Cerebellar nuclear complex (tissue), 1 donor: Measurements from ENCODE around the gene SESN1.
A peak's percentile ranks its signal among the peaks of the same experiment; 100 is the strongest.
"Not testable (repeated sequence)": the region's sequence is repeated elsewhere in the genome, so short reads cannot be mapped to it uniquely, and the experiment has no call there.

Experiments used
- DNase-seq, 2 experiments: peaks; one replicate each; lab custom pipeline; 2025; lab: John Stamatoyannopoulos, UW

The SESN1 gene

GRCh38 chr6:109094416-109095035 is at the start of gene SESN1:
SESN1 (minus strand) TSS chr6:109094846; CDS start chr6:109094073, 773 bp downstream.
- DNase-seq, result peak in 1 of 2 experiments; percentile 52

GRCh38 chr6:109143191-109143590 is 48.5 kb upstream of the SESN1 start:
- DNase-seq, result no peak

GRCh38 chr6:109142067-109142466 is 47.4 kb upstream of the SESN1 start:
- DNase-seq, result not testable (repeated sequence)

GRCh38 chr6:109139109-109139508 is 44.5 kb upstream of the SESN1 start:
- DNase-seq, result no peak

GRCh38 chr6:109136530-109136929 is 41.9 kb upstream of the SESN1 start:
- DNase-seq, result not testable (repeated sequence)

- not testable (repeated sequence) for DNase-seq
Observed at GRCh38 chr6:109136039-109136438, 41.4 kb upstream of the SESN1 start.

GRCh38 chr6:109135600-109135999 is 41.0 kb upstream of the SESN1 start:
- not testable (repeated sequence) for DNase-seq

GRCh38 chr6:109130065-109130464 is 35.4 kb upstream of the SESN1 start:
- no peak for DNase-seq

GRCh38 chr6:109125504-109125903 is 30.9 kb upstream of the SESN1 start:
- no peak for DNase-seq

- no peak for DNase-seq
Observed at GRCh38 chr6:109124219-109124618, 29.6 kb upstream of the SESN1 start.

GRCh38 chr6:109121411-109121810 is 26.8 kb upstream of the SESN1 start:
- DNase-seq, result no peak

- no peak for DNase-seq
Observed at GRCh38 chr6:109118871-109119354, 24.3 kb upstream of the SESN1 start.

- DNase-seq, result no peak
Observed at GRCh38 chr6:109118337-109118736, 23.7 kb upstream of the SESN1 start.

GRCh38 chr6:109117346-109118035 is 22.8 kb upstream of the SESN1 start:
- DNase-seq, result no peak

- not testable (repeated sequence) for DNase-seq
Observed at GRCh38 chr6:109112663-109113062, 18.0 kb upstream of the SESN1 start.

- DNase-seq, result not testable (repeated sequence)
Observed at GRCh38 chr6:109109663-109110062, 15.0 kb upstream of the SESN1 start.

GRCh38 chr6:109105681-109106080 is 11.0 kb upstream of the SESN1 start:
- no peak for DNase-seq

- no peak for DNase-seq
Observed at GRCh38 chr6:109104512-109104911, 9.9 kb upstream of the SESN1 start.

GRCh38 chr6:109103942-109104341 is 9.3 kb upstream of the SESN1 start:
- no peak for DNase-seq

GRCh38 chr6:109102762-109103161 is 8.1 kb upstream of the SESN1 start:
- DNase-seq, result no peak

GRCh38 chr6:109097661-109098060 is 3.0 kb upstream of the SESN1 start:
- DNase-seq, result no peak

GRCh38 chr6:109096208-109096607 is 1.6 kb upstream of the SESN1 start:
- no peak for DNase-seq

- no peak for DNase-seq
Observed at GRCh38 chr6:109095835-109096084, 1.1 kb upstream of the SESN1 start.
